ENCODE measurements around the gene RALA. TPM values are rescaled to one million over a fixed set of nuclear protein-coding genes. Genes with fewer than 3 reads are reported as not detected.
A peak's percentile ranks its signal among the peaks of the same experiment; 100 is the strongest.

The RALA gene
- total RNA-seq, 2 experiments from 2014 or later: 24.5 to 27.5 TPM

GRCh38 chr7:39587393-39587792, 36.0 kb upstream of the RALA start:
- Mint-ChIP-seq H3K36me3 (ENCODE audit: low read depth) (no peaks in the 10 kb centered on the region), H3K4me3 (no peak overlapping the region), H3K4me1 (ENCODE audit: low read depth) (peaks cover 22% of the 10 kb centered on the region), H3K9me3 (no peaks in the 10 kb centered on the region), H3K27me3 (no peaks in the 10 kb centered on the region), H3K27ac (no peak overlapping the region)
- intact Hi-C loops (cut with DNase I, micrococcal nuclease): loop anchor here in 1 of 2 experiments (10.0 kb wide), 1 partner anchor 357 kb away; no protein-coding TSS in a partner anchor
- TF ChIP-seq CTCF (IDR thresholded peaks at IDR 0.05): no peak
- no peak overlapping the region for H3K4me3 ChIP-seq (ENCODE audit: low read length)
- H3K27me3 ChIP-seq (ENCODE audit: control insufficient read depth in 1 of 2, insufficient read depth in 2 of 2, low read length in 2 of 2): no peaks in the 10 kb centered on the region
- no peak for DNase-seq
- H3K4me1 ChIP-seq (ENCODE audit: insufficient read depth, low read length): peaks cover 12% of the 10 kb centered on the region
- H3K9me3 ChIP-seq (ENCODE audit: control insufficient read depth in 1 of 2, insufficient read depth in 1 of 2, low read length in 2 of 2): no peaks in the 10 kb centered on the region
- ChIA-PET POLR2A (no interaction called here), CTCF (no interaction called here)
- no peaks in the 10 kb centered on the region for H3K36me3 ChIP-seq (ENCODE audit: insufficient read depth, low read length)
- ATAC-seq (ENCODE audit: poor library complexity): no peak
- no peak overlapping the region for H3K27ac ChIP-seq (ENCODE audit: low read depth in 1 of 2, low read length in 2 of 2)

GRCh38 chr7:39588416-39588815, 35.0 kb upstream of the RALA start:
- TF ChIP-seq CTCF (IDR thresholded peaks at IDR 0.05): no peak
- H3K9me3 Mint-ChIP-seq: no peaks in the 10 kb centered on the region
- Histone ChIP-seq H3K27ac (ENCODE audit: low read depth in 1 of 2, low read length in 2 of 2) (no peak overlapping the region), H3K36me3 (ENCODE audit: insufficient read depth, low read length) (no peaks in the 10 kb centered on the region), H3K27me3 (ENCODE audit: control insufficient read depth in 1 of 2, insufficient read depth in 2 of 2, low read length in 2 of 2) (no peaks in the 10 kb centered on the region), H3K9me3 (ENCODE audit: control insufficient read depth in 1 of 2, insufficient read depth in 1 of 2, low read length in 2 of 2) (no peaks in the 10 kb centered on the region), H3K4me1 (ENCODE audit: insufficient read depth, low read length) (peaks cover 12% of the 10 kb centered on the region), H3K4me3 (ENCODE audit: low read length) (no peak overlapping the region)
- H3K27ac Mint-ChIP-seq: no peak overlapping the region
- intact Hi-C loops (cut with DNase I, micrococcal nuclease): loop anchor here (2.0 to 10.0 kb wide), 2 partner anchors 46 to 356 kb away; no protein-coding TSS in a partner anchor
- no peaks in the 10 kb centered on the region for H3K27me3 Mint-ChIP-seq
- H3K4me1 Mint-ChIP-seq (ENCODE audit: low read depth): peaks cover 27% of the 10 kb centered on the region
- ATAC-seq (ENCODE audit: poor library complexity): no peak
- H3K36me3 Mint-ChIP-seq (ENCODE audit: low read depth): no peaks in the 10 kb centered on the region
- DNase-seq: no peak
- ChIA-PET POLR2A (interaction anchor here (1.5 to 1.9 kb wide), 3 partner anchors 8 to 146 kb away, joined by 4 to 10 read pairs (median 5); partner anchors contain the start of gene RALA), CTCF (interaction anchor here (0.6 to 1.9 kb wide), 4 partner anchors 8 to 160 kb away, joined by 3 to 12 read pairs (median 4); no protein-coding TSS in a partner anchor)
- H3K4me3 Mint-ChIP-seq: no peak overlapping the region

GRCh38 chr7:39589323-39590111, 33.9 kb upstream of the RALA start:
- H3K36me3 ChIP-seq (ENCODE audit: insufficient read depth, low read length): no peaks in the 10 kb centered on the region
- Mint-ChIP-seq H3K36me3 (ENCODE audit: low read depth) (no peaks in the 10 kb centered on the region), H3K4me1 (ENCODE audit: low read depth) (peaks cover 27% of the 10 kb centered on the region), H3K9me3 (no peaks in the 10 kb centered on the region), H3K27ac (peak overlapping the region; percentile 52), H3K27me3 (no peaks in the 10 kb centered on the region), H3K4me3 (peak overlapping the region; percentile 2)
- no peaks in the 10 kb centered on the region for H3K27me3 ChIP-seq (ENCODE audit: control insufficient read depth in 1 of 2, insufficient read depth in 2 of 2, low read length in 2 of 2)
- intact Hi-C loops (cut with DNase I, micrococcal nuclease): loop anchor here (1.0 to 10.0 kb wide), 3 partner anchors 34 to 355 kb away; partner anchors contain the start of gene RALA (in 1 of the 2)
- no peaks in the 10 kb centered on the region for H3K9me3 ChIP-seq (ENCODE audit: control insufficient read depth in 1 of 2, insufficient read depth in 1 of 2, low read length in 2 of 2)
- ChIA-PET POLR2A (interaction anchor here (0.9 to 1.9 kb wide), 4 partner anchors 9 to 158 kb away, joined by 3 to 10 read pairs (median 4); partner anchors contain the start of gene RALA), CTCF (interaction anchor here (1.0 to 1.9 kb wide), 4 partner anchors 9 to 157 kb away, joined by 3 to 12 read pairs (median 4); no protein-coding TSS in a partner anchor)
- peaks cover 12% of the 10 kb centered on the region for H3K4me1 ChIP-seq (ENCODE audit: insufficient read depth, low read length)
- no peak overlapping the region for H3K4me3 ChIP-seq (ENCODE audit: low read length)
- ATAC-seq (ENCODE audit: poor library complexity): peak; percentile 82
- TF ChIP-seq CTCF (IDR thresholded peaks at IDR 0.05): no peak
- no peak overlapping the region for H3K27ac ChIP-seq (ENCODE audit: low read depth in 1 of 2, low read length in 2 of 2)
- peak in 13 of 14 experiments; percentile 24 to 89 (median 46) for DNase-seq
